Osteocyte (in vitro differentiated cells): ENCODE results near the gene ME3. TPM values are rescaled to one million over a fixed set of nuclear protein-coding genes. Genes with fewer than 3 reads are reported as not detected.
A peak's percentile ranks its signal among the peaks of the same experiment; 100 is the strongest.
"Not testable (repeated sequence)": the region's sequence is repeated elsewhere in the genome, so short reads cannot be mapped to it uniquely, and the experiment has no call there.

Source experiments
- DNase-seq: peaks from one replicate; pipeline ENCODE4 v3.0.0; 2021; ENCODE audit warnings: mixed read lengths; ENCODE audit not compliant: unreplicated experiment; ENCODE audit errors: extremely low spot score
- H3K27ac Mint-ChIP-seq: one replicate; pipeline ENCODE4 v1.8.0; 2021; ENCODE audit warnings: mild to moderate bottlenecking, mixed read lengths; ENCODE audit not compliant: unreplicated experiment
- H3K27me3 Mint-ChIP-seq: one replicate; pipeline ENCODE4 v1.8.0; 2021; ENCODE audit warnings: mixed read lengths; ENCODE audit not compliant: unreplicated experiment
- H3K36me3 Mint-ChIP-seq: one replicate; pipeline ENCODE4 v1.8.0; 2021; ENCODE audit warnings: mixed read lengths; ENCODE audit not compliant: unreplicated experiment
- H3K4me1 Mint-ChIP-seq: one replicate; pipeline ENCODE4 v1.8.0; 2021; ENCODE audit warnings: mixed read lengths; ENCODE audit not compliant: unreplicated experiment
- H3K4me3 Mint-ChIP-seq: one replicate; pipeline ENCODE4 v1.8.0; 2021; ENCODE audit warnings: mild to moderate bottlenecking, moderate library complexity, mixed read lengths; ENCODE audit not compliant: unreplicated experiment
- H3K9me3 Mint-ChIP-seq: one replicate; pipeline ENCODE4 v1.8.0; 2021; ENCODE audit warnings: mixed read lengths; ENCODE audit not compliant: unreplicated experiment
- CTCF ChIP-seq: fragments of 200-600 bp; sonication (generic); IDR thresholded peaks from 2 replicates; pipeline ENCODE4 v1.5.0; 2021; ENCODE audit warnings: antibody characterized with exemption, mild to moderate bottlenecking, moderate library complexity
- total RNA-seq: library from RNA; stranded (reverse); gene quantifications from 2 replicates; pipeline ENCODE4 v1.2.1, GENCODE V29; 2021

Gene ME3
- total RNA-seq, 1 donor from 2014 or later, result 19.5 TPM

GRCh38 chr11:86660088-86660487 is 12.3 kb downstream of the ME3 start:
- Mint-ChIP-seq H3K9me3 (no peaks in the 10 kb centered on the region), H3K36me3 (peaks cover 6% of the 10 kb centered on the region), H3K4me3 (no peak overlapping the region), H3K4me1 (peaks cover 31% of the 10 kb centered on the region), H3K27ac (peak overlapping the region; percentile 81), H3K27me3 (no peaks in the 10 kb centered on the region)
- DNase-seq, result no peak
- TF ChIP-seq CTCF, result no peak

- Mint-ChIP-seq H3K4me3 (no peak overlapping the region), H3K27me3 (no peaks in the 10 kb centered on the region), H3K36me3 (peaks cover 2% of the 10 kb centered on the region), H3K27ac (peak overlapping the region; percentile 81), H3K9me3 (no peaks in the 10 kb centered on the region), H3K4me1 (peaks cover 30% of the 10 kb centered on the region)
- no peak for DNase-seq
- no peak for TF ChIP-seq CTCF
These were observed 13.9 kb downstream of the ME3 start for GRCh38 chr11:86658534-86658933.

- not testable (repeated sequence) for H3K27me3 Mint-ChIP-seq, H3K4me3 Mint-ChIP-seq, H3K27ac Mint-ChIP-seq, DNase-seq
- Mint-ChIP-seq H3K9me3 (peaks cover 17% of the 10 kb centered on the region), H3K4me1 (peaks cover 29% of the 10 kb centered on the region), H3K36me3 (peaks cover 18% of the 10 kb centered on the region)
These were observed 27.2 kb downstream of the ME3 start for GRCh38 chr11:86645212-86645611.

- DNase-seq, result no peak
- H3K4me3 Mint-ChIP-seq, result no peak overlapping the region
- no peak overlapping the region for H3K27ac Mint-ChIP-seq
- TF ChIP-seq CTCF, result no peak
- peaks cover 16% of the 10 kb centered on the region for H3K9me3 Mint-ChIP-seq
- H3K4me1 Mint-ChIP-seq, result peaks cover 29% of the 10 kb centered on the region
- no peaks in the 10 kb centered on the region for H3K27me3 Mint-ChIP-seq
- peaks cover 13% of the 10 kb centered on the region for H3K36me3 Mint-ChIP-seq
These were observed 28.1 kb downstream of the ME3 start for GRCh38 chr11:86644291-86644690.

- Mint-ChIP-seq H3K4me3 (no peak overlapping the region), H3K9me3 (peaks cover 6% of the 10 kb centered on the region), H3K36me3 (peaks cover 8% of the 10 kb centered on the region), H3K27me3 (no peaks in the 10 kb centered on the region), H3K27ac (no peak overlapping the region), H3K4me1 (peaks cover 32% of the 10 kb centered on the region)
- DNase-seq, result no peak
- TF ChIP-seq CTCF, result no peak
These were observed 30.7 kb downstream of the ME3 start for GRCh38 chr11:86641537-86642261.
